MM.1S (cell line): Measurements from ENCODE around the gene PLA2G4F.

ENCODE experiments used
- CTCF ChIP-seq: fragments of 300-600 bp; sonication (generic); IDR thresholded peaks from 2 replicates; pipeline ENCODE4 v1.5.1; 2016; ENCODE audit warnings: antibody characterized with exemption, low read length, mixed read lengths
- EZH2 ChIP-seq: fragments of 300-600 bp; sonication (generic); optimal IDR thresholded peaks from 2 replicates; pipeline ENCODE3; 2017; ENCODE audit warnings: low read depth, mild to moderate bottlenecking, antibody characterized with exemption, low read length, mixed read lengths
- EZH2phosphoT487 ChIP-seq: fragments of 300-600 bp; sonication (generic); IDR thresholded peaks from 2 replicates; pipeline ENCODE4 v1.6.1; 2018; ENCODE audit warnings: antibody characterized with exemption, low read length

DNA sequence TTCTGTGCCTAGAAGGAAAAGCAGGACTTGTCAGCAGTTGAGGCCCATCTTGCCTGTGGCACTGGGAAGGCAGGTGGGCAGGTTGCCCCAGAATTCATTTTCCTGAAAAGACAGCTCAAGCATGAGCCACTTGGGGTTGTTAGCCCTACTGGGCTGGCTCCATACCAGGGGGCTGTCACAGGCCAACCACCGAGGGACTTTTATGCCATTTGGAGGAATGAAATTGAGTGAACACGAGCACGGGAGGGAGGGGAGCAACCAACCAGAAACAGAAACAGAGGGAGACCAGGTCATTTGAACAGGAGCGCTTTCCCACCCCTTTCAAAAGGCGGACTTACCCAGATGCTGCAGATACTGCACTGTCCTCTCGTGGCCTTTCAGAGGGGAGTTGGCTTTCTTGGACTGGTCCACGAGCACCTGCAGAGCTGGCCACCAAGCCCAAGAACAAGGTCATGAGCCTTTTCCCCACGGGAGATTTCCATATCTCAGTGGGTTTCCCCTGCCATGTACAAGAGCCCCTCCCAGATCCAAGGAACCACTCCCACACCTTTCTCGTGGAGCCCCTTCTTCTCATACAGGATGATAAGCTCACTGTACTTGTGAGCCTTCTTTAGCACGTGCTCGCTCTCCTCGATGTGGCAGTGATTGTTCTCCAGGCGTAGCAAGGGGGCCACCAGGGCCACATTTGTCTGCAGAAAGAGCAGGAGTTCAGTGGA is 9.9 kb upstream of the PLA2G4F start:
- TF ChIP-seq CTCF, result no peak
- TF ChIP-seq EZH2, result no peak
- no peak for TF ChIP-seq EZH2phosphoT487
